22Rv1 (cell line): ENCODE data around the gene CDC14A.

ENCODE experiments used
- H3K27ac ChIP-seq: fragments of 450-650 bp; 2 replicates; pipeline ENCODE4 v1.5.1; 2017
- CTCF ChIP-seq: fragments of 450-650 bp; IDR thresholded peaks from 2 replicates; pipeline ENCODE4 v1.5.1; 2017; ENCODE audit warnings: mild to moderate bottlenecking
- ZFX ChIP-seq: fragments of 450-650 bp; IDR thresholded peaks from 2 replicates; pipeline ENCODE4 v1.6.1; 2017; ENCODE audit warnings: antibody characterized with exemption, borderline replicate concordance

CDC14A gene

GRCh38 chr1:100499194-100499811, 147.0 kb downstream of the CDC14A start:
- TF ChIP-seq ZFX: no peak
- TF ChIP-seq CTCF: no peak
- no peak overlapping the region for H3K27ac ChIP-seq

DNA sequence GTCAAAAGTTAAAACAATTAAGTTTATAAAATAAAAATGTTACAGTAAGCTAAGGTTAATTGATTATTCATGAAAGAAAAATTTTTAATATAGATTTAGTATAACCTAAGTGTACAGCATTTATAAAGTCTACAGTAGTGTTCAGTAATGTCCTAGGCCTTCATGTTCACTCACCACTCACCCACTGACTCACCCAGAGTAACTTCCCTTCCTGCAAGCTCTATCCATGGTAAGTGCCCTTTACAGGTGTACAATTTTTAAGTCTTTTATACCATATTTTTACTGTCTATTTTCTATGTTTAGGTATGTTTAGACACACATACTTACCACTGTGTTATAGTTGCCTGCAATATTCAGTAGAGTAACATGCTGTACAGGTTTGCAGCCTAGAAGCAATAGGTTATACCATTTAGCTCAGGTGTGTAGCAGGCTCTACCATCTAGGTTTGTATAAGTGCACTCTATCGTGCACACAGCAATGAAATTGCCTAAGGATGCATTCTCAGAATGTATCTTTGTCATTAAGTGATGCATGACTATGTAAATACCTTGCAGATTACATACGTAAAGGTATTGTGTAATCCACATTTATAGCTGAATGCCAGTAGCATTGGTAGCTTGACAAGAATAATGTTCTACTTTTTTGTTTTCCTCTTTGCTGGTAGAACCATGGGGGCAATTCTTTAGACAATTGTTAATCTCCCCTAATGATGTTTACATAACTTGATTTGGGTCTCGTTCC, 149.9 kb downstream of the CDC14A start:
- TF ChIP-seq CTCF (no peak), ZFX (no peak)
- peak overlapping the region; percentile 79 for H3K27ac ChIP-seq

DNA sequence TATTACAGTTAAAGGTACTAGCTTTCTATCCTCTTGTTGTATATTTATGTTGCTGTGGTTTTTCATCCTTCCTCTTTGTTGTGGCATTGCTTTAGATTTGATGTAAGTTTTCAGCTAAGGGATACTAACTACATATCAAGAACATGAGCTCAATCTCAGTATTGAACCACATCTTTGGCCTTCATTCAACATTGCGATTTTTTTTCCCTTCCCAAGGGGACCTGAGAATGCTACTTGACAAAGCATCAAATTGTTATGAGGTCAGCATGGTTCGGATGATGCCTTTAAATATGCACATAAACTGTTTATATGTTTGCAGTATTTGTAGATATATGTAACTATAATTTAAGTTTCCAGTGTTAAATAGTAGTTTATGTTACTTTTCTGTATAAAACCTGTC, 153.9 kb downstream of the CDC14A start:
- no peak for TF ChIP-seq ZFX
- no peak for TF ChIP-seq CTCF
- no peak overlapping the region for H3K27ac ChIP-seq

GRCh38 chr1:100510451-100510850, 158.1 kb downstream of the CDC14A start:
- TF ChIP-seq CTCF (no peak), ZFX (no peak)
- H3K27ac ChIP-seq: no peak overlapping the region

DNA sequence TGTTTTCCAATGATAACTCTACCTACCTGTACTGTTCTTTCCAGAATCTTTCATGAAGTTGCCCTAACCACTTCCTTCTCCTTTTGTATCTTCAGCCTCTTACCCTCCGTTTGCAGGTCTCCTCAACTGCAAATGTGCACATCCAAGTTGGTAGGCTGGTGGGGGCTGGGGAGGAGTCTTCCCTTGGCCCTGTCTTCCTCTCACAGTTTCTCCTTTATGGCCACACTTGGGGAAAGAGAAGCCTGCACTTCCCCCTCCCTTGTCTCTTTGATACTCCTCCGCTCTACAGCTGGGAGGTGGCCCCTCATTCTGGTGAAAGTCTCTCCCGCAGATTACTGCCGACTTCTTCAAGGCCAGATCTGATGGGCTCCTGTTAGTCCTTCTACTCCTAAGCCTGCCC, 158.8 kb downstream of the CDC14A start:
- H3K27ac ChIP-seq: no peak overlapping the region; the same call in 1 of the 2 replicates
- no peak for TF ChIP-seq ZFX
- no peak for TF ChIP-seq CTCF

GRCh38 chr1:100511773-100512172, 159.5 kb downstream of the CDC14A start:
- H3K27ac ChIP-seq: no peak overlapping the region; the same call in 1 of the 2 replicates
- TF ChIP-seq ZFX: no peak
- TF ChIP-seq CTCF: no peak

- TF ChIP-seq ZFX (no peak), CTCF (no peak)
- H3K27ac ChIP-seq: no peak overlapping the region
These were observed 160.6 kb downstream of the CDC14A start for GRCh38 chr1:100512803-100513352.
